Measurements from ENCODE around the gene EGFR.

DNA sequence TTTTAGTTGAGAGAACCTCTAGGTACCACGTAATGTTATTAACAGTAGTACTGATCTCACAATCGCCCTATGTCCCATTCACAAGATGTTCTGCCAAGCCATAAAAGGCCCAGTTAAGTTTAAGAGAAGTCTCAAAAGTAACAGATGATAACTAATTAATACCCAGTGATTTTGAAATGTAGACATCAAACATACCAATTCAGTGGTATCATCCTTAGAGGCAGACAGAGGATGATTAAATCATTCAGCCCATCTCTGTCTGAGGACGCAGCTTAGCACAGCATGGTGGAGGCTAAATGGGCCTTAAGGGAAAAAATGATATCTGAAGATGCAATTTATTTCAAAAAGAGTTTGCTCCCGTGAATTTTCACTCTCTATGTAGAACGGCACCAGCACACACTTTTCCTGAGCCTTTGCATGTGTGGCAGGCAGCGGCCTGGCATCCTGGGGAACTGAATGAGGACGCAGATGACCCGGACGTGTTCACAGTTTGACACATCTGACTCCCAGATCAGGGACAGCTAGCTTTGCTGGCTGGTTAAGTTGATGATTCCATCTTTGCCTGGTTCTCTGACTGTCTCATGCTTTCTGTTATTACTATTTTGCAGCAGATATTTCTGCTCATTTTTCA, 13.4 kb downstream of the EGFR start:
- TF ChIP-seq CTCF (IDR thresholded peaks at IDR 0.05) = no peak
- TF ChIP-seq EP300 (IDR thresholded peaks at IDR 0.05) = no peak
- no peak for TF ChIP-seq POLR2A (IDR thresholded peaks at IDR 0.05)
